ENCODE data around the gene ACVR1B.

Gene ACVR1B

DNA sequence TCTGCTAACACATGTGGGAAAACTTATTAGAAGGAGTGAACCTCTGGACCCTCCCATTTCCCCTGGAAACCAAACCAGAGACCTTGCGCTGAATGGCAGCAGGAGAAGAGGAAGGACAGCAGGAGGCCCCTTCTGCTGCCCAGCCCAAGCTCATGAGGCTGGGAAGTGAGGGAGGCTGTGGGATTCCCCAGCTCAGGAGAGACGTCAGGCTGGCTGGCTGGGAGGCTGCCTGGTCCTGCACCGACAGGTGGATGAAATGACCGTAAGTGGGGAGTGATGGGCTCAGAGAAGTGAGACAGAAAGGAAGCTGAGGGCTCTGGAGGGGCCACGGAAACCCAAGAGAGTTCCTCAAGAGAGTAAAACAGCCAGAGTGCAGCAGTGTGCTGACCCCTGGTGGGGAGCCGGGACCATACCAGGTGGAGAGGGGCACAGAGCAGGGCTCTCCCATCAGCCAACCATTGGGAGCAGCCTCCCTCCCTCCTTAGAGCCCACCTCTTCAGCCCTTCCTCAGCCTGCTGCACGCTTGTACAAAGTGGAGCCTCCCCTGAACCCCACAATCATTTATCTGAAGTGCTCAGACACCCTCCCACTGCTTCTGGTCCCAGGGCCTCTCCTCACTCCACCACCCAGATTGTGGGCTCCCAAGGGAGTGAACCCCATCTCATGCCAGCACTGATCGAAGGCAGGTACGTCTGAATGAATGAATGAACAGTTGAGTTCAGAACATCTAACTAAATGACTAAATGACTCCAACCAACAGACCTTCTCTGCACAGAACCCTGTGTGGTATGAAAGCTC is 69.2 kb downstream of the ACVR1B start:
- no peak for DNase-seq (ENCODE audit: low spot score)

DNA sequence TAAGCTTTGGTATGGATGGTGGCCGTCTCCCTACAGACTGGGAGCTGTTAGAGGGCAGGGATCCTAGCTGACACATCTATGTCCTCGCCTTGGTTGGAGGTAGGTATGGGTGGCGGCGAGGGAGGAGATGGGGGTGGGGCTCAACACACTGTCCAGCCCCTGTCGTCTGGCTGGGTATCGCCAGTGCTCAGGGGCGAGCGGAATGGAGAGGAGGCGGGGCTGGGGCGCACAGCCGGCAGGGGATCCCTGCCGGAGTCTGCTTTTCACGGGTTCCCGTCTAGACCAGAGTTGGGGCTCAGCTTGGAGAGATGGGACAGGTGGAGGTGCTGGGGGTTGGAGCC is 71.3 kb downstream of the ACVR1B start:
- no peak for DNase-seq (ENCODE audit: low spot score)

DNA sequence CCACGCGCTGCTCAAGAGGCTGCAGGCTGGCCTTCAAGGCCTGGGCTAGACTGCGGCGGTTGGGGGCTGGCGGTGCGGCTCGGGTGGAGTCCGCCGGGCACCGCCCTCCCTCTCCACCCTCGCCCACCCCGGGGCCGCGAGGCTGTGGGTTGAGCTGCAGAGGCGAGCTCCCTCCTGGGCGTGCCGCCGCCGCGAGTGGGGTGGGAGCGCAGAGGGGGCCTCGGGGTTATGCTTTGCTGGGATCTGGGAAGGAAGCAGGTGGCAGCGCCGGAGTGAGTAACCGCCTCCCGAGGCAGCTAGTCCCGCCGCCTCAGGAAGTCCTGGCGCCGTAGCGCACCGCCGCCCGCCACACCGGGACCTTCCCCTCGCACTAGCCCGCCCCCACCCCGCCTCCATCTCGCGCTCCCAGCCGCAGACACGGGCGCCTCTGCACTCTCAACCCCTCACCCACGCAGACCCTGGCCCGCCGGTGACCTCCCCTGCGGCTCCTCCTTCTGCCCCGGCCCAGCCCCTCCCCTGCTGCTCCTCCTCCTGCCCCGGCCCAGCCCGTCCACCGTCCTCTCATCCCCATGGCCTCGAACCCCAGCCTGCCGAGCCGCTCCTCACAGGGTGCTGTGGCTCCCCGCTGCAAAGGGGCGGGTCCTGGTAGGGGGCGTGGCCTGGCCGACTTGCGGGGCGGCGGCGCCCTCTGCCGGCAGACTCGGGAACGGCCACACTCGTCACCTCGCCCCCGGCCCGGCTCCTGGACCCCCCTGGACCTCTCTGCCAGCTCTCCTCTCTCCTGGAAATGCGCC is 71.9 kb downstream of the ACVR1B start:
- DNase-seq (ENCODE audit: low spot score) = peak; percentile 52

GRCh38 chr12:52023976-52024688 is 72.6 kb downstream of the ACVR1B start:
- DNase-seq (ENCODE audit: low spot score) = no peak

GRCh38 chr12:52024845-52025230 is 73.3 kb downstream of the ACVR1B start:
- DNase-seq (ENCODE audit: low spot score) = peak; percentile 47

DNA sequence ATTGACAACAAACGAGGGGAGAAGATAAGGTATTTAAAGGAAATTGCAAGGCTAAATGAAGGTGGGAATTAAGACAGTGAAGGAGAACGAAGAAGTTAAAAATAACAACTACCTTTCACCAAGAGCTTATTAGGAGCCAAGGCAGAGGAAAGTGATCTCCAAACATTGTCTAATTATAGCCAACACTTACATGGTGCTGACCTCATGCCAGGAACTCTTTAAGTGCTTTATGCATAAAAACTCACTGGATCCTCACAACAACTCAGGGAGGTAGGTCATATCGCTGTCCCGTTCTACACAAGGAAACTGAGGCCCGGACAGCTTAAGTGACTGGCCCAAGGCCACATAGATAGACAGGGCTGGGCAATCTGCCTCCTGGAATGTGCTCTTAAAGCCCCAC is 74.8 kb downstream of the ACVR1B start:
- no peak for DNase-seq (ENCODE audit: low spot score)

DNA sequence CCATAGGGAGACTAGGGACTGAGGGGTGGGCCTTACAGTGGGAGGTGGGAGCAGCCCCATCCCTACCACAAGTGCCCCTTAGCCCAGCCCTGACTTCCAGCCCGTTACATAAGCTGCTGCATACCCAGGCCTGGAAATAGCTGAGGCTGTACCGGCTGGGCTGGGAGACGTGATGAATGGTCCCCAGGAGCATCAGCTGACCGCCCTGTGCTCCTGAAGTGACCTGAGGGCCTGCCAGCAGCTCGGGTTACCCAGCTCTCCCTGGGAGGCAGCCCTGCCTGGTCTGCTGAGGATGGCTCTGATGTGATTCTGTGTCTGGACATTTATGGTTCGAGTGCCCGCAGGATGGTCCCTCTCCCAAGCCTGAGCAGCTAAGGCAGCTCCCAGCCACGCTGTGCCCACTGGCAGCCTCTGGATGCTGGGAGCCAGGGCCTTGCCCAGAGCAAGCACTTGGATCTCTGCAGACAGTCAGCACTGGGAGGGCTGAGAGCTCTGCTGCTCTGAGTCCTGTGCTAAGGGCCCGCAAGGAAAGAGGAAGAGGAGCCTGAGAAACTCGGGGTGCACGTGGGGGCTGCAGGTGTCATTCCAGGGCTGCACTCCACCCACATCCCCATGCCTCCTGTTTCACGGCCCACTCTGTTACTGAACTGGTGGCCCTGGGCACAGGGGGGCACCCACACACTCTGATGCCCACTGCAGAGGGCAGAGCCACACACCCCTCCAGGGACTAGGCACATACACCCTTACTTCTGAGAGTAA is 75.8 kb downstream of the ACVR1B start:
- no peak for DNase-seq (ENCODE audit: low spot score)

DNA sequence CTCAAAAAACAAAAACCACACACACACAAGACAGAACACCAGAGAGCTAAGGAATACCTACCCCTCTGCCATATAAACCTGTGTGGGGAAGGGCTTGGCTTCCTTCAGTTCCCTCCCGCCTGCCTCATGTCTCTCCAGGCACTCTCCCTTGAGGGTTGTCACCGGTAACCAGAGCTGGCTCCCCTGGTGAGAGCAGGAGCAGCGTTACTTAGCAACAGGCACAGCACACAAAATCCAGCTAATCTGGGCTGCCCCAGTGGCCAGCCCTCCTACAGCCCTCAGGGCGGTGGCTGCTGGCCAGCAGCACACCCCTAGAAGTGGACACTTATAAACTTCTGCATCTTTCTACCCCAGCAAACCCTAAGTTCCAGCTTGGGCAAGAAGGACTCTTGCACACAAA is 78.2 kb downstream of the ACVR1B start:
- DNase-seq (ENCODE audit: low spot score) = no peak

DNA sequence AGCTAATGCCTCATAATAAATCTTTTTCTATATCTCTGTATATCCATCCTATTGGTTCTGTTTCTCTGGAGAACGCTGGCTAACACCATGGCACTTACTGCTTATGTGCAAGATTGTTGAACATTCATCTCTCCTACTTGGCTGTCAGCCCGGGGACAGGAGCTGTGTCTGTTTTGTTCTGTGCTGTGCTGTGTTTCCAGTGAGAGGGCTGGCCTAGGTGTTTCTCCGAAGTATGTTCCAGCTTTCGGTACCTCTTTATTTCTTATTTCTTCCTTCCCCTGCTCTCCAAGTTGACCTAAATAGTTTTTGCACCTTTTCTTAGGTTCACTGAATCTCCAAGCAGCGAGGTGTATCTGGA is 80.9 kb downstream of the ACVR1B start:
- peak; percentile 78 for DNase-seq (ENCODE audit: low spot score)

DNA sequence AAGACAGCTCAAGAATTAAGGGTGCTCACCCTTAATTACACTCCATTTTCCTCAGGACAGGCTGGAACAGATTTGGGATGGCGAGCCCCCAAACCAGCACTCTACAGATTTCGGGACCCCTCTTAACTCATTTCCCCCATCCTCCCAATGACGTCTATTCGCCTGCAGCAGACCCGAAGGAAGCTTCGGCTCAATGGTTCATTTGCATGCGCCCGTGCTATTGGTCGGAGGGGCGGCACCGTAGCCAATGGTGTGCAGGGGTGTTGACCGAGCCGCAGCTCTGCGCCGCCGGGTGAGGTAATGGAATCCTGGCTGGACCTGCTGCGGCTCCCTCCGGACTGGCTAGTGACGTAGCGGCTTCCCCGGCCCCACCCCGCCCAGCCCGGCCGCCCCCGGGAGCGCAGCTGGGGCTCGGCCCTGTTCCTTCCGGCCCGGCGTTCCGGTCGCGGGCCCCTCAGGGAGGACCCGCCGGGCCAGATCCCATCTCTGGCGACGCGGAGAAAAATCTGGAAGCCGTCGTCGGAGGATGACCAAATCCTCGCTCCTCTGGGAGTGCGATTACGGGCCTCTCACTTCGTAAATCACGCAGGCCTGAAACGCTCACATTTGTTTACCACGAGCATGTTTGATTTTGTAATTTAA is 81.4 kb downstream of the ACVR1B start:
- peak; percentile 95 for DNase-seq (ENCODE audit: low spot score)

DNA sequence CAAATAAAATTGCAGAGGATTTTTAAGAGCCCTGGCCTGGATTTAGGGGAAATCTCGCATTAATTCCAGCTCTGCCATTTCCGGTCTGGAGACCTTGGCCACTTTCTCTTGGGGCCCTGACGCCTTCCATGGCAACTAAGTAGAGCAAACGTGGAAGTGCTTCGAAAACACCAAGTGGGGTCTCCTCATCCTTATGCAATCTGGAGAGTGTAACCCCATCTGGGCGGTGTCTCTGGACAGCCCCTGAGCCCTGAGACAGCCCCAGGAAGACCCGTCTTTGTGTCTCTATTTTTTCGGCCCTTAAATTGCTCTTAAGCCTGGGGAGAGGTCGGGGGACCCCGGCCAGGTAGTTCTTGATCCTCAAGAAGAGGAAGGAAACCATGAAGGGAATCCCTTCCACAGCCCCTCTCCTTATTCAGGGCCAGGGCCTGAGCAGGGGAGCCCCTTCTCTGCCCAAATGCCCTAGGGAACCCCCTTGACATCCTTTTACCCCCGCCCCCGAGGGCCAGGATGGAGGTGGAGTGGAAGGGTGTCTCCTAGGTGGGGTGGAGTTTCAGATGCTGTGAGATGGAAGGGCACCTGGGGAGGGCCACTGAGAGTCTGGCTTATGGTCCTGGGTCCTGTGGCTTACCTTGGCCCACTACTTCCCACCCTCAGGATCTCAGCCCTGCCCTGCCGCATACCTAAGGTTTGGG is 82.1 kb downstream of the ACVR1B start:
- DNase-seq (ENCODE audit: low spot score) = no peak

DNA sequence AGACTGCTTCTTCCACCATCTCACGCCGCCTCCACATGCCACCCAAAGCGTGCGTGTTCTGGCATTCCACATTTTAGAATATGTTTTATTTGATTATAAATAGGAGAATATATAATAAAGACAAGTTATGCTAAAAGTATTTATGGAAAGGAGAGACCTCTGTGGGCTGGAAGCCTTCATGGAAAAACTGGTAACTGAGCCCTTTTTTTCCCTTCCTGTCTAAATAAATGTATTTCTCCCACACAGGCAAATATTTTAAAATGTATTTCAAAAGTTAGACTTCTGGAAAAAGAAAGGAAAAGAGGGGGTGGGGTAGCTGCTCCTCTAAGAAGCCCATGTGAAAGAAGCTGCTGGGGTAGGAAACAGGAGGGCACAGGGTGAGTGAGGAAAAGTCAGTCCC is 83.7 kb downstream of the ACVR1B start:
- no peak for DNase-seq (ENCODE audit: low spot score)

DNA sequence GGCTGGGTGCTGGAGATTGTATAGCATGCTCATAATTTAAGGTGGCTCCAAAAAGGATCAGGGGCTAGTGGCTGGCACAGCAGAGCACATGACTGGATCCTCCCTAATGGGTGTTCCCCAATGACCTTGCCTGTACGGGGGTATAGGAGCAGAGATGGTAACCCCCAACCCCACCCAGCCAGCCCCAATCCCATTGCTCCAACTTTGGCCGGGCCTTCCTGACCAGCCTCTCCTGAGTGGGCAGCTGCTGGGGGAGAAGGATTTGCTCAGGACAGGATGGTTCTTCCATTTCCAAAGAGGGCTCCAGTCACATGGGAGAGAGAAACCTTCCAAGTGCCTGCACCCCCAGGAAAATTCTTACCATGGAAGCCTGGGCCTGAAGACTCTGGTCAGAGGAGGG is 84.4 kb downstream of the ACVR1B start:
- DNase-seq (ENCODE audit: low spot score) = no peak

DNA sequence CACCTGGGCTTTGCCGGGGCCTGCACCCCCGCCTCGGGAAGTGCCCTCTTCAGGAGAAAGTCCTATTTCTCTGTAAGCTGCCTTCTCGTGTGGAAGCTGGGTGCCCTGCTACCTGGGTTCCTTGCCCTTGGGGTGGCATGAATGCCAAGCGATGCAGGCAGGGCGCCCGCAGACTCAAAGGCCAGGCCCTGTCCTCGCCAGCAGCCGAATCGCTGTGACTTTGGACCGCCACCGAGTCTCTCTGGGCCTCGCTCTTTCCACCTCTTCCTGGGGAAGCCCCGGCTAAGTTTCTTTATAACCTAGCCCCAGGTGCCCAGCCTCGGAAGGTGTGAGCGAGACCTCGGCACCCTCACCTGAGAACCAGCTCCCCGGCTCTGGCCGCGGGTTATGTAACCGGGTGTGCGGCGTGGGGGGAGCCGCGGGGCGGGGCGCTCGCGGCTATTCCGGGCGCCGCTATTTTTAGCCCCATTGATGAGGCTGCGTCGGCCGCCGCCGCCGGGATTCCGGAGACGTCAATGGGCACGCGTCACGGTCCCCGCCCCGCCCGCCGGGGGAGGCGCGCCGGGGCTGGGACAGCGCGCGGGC is 85.2 kb downstream of the ACVR1B start:
- no peak for DNase-seq (ENCODE audit: low spot score)

DNA sequence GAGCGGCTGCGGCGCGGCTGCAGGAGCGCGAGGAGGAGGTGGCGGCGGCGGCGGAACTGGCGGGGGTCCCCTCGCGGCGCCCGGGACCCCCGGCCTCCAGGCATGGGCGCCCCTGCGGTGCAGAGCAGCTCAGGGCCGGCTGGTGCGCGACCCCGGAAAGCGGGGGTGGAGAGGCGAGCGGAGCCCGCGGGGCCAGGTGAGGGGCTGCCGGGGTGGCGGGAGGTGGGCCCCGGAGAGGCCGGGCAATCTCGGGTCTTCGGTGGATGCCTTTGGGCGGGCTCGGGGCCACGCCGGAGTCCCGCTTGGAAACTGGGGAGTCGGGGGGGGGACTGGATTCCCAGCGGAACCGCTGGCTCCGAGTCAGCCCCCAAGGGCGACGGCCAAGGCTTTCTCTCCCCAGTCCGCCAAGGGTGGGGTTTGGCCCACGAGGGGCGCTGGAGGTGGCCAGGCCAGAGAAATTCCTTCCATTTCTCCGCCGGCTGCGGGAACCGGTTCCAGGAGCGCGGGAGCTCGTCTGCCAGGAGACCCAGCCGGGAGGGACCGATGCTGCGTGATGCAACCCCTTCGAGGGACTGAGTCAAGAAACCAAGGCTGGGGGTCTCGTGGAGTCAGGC is 85.9 kb downstream of the ACVR1B start:
- no peak for DNase-seq (ENCODE audit: low spot score)

- no peak for DNase-seq (ENCODE audit: low spot score)
These were observed 86.9 kb downstream of the ACVR1B start for GRCh38 chr12:52038447-52038846.

GRCh38 chr12:52041035-52041434 is 89.5 kb downstream of the ACVR1B start:
- DNase-seq (ENCODE audit: low spot score) = no peak

GRCh38 chr12:52041695-52042123 is 90.2 kb downstream of the ACVR1B start:
- no peak for DNase-seq (ENCODE audit: low spot score)

DNA sequence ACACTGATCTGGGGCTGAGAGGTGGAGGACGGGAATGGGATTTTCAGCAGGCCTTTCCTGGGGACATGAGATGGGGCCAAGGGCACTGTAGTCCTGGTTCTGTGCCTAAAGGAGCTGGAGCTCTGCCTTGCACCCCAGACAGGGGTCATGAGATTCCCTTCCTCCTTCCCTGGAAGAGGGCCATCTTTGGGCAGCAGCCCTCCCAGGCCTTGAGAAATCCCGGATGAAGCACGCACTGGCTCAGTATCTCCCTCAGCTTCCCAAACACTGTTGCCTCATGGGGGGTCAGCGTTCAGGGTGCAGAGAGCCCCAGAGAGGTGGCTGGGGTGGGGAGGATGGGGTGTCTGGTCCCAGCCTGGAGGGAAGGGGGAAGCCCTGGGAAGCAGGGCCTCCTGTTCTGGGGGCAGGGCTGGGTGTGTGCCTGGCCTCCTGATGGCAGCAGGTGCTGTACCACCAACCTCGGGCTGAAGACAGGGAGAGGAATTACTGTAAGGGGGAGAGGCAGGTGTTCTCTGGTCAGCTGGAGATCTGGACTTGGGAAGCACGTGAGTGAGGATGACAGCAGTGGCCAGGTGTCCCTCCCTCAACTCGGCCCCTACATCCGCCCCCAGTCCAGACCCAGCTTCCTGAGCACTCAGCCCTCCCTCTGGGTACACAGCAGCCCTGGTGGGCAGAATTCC is 91.3 kb downstream of the ACVR1B start:
- DNase-seq (ENCODE audit: low spot score) = no peak

Data from pons (tissue), 1 donor.